ENCODE measurements around the gene TLL1.

The TLL1 gene

GRCh38 chr4:165873298-165874071 is 448 bp downstream of the TLL1 start:
- TF ChIP-seq, protein P1, sequence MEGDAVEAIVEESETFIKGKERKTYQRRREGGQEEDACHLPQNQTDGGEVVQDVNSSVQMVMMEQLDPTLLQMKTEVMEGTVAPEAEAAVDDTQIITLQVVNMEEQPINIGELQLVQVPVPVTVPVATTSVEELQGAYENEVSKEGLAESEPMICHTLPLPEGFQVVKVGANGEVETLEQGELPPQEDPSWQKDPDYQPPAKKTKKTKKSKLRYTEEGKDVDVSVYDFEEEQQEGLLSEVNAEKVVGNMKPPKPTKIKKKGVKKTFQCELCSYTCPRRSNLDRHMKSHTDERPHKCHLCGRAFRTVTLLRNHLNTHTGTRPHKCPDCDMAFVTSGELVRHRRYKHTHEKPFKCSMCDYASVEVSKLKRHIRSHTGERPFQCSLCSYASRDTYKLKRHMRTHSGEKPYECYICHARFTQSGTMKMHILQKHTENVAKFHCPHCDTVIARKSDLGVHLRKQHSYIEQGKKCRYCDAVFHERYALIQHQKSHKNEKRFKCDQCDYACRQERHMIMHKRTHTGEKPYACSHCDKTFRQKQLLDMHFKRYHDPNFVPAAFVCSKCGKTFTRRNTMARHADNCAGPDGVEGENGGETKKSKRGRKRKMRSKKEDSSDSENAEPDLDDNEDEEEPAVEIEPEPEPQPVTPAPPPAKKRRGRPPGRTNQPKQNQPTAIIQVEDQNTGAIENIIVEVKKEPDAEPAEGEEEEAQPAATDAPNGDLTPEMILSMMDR (IDR thresholded peaks at IDR 0.05): no peak

- TF ChIP-seq, protein P1 (IDR thresholded peaks at IDR 0.05): no peak
These were observed 1.2 kb downstream of the TLL1 start for GRCh38 chr4:165874072-165874790.

DNA sequence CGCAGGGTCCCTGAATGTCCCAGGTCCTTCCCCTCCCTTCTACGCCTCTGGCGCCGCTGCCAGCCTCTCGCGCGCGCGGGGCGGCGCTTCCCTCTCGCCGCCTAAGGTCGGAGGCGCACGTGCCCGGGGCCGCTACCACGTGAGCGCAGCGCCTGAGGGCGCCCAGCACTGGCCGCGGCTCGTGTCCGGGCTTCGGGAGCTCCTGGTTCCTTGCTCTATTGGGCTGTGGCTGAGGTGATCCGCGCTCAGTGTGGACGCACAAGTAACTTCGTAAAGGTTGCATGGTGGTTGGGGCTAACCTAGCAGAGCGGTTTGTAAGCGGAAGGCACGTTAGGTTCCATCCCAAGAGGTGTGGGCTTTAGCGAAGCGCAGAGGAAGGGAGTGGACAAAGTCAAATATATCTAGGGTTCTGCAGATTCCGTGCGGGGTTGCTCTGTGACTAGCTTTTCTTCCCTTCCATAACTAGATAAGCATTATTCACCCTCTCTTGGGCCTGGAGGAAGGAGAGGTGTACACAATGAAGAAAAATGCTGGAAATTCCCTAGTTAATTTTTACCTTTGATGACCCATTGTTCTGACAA is 1.8 kb downstream of the TLL1 start:
- TF ChIP-seq, protein P1 (IDR thresholded peaks at IDR 0.05): no peak

- TF ChIP-seq, protein P1 (IDR thresholded peaks at IDR 0.05): no peak
These were observed 2.4 kb downstream of the TLL1 start for GRCh38 chr4:165875446-165875845.

GRCh38 chr4:165877286-165877685 is 4.2 kb downstream of the TLL1 start:
- TF ChIP-seq, protein P1 (IDR thresholded peaks at IDR 0.05): no peak

DNA sequence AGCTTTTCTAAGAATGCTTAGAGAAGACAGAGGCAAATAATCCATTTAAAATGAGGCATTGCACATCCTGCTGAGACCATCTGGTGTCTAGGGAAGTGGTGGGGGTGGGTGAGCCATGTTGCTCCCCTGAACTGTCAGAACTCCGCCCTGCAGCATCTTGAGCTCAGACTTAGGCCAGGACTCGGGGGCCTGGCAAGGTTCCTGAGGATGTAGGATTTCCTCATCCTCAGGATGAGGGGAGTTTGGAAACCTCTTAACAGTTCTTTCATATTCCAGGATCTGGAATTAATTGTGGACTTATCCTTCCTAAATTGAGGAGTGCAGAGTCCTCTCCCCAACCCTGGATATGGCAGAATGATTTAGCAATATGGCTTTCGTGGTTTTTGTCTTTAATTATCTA is 6.6 kb downstream of the TLL1 start:
- TF ChIP-seq, protein P1 (IDR thresholded peaks at IDR 0.05): no peak

- TF ChIP-seq, protein P1 (IDR thresholded peaks at IDR 0.05): no peak
These were observed 21.1 kb downstream of the TLL1 start for GRCh38 chr4:165894159-165894558.
